ENCODE measurements around the gene COL23A1. TPM values are rescaled to one million over a fixed set of nuclear protein-coding genes. Genes with fewer than 3 reads are reported as not detected.

The COL23A1 gene
- total RNA-seq, 1 experiment from 2014 or later, result 0.18 TPM

DNA sequence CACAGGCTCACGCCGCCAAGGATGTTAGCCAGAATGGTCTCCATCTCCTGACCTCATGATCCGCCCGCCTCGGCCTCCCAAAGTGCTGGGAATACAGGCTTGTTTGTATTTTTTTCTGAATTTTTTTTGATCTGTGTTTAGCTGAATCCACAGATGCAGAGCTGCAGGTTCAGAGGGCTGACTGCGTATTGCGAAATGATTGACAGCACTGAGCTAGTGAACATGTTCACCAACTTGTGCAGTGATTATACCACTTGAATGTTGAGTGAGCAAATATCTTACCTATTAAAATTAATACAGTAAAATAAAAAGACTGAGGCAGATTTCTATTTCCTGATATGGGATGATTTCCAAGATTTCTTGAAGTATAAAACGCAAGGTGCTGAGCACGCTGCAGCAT, 234.5 kb downstream of the COL23A1 start:
- CTCF ChIA-PET, result no interaction called here
- Histone ChIP-seq H3K4me1 (no peaks in the 10 kb centered on the region), H3K27me3 (replicated peaks; ENCODE audit: control insufficient read depth, insufficient read depth, low read length) (no peaks in the 10 kb centered on the region), H3K9me3 (no peaks in the 10 kb centered on the region), H3K4me3 (ENCODE audit: low read depth, low read length) (no peak overlapping the region), H3K36me3 (ENCODE audit: control insufficient read depth, insufficient read depth, low read length) (no peaks in the 10 kb centered on the region)
- H3K9me3 Mint-ChIP-seq (ENCODE audit: unreplicated experiment), result peaks cover 15% of the 10 kb centered on the region
- TF ChIP-seq, protein P1, sequence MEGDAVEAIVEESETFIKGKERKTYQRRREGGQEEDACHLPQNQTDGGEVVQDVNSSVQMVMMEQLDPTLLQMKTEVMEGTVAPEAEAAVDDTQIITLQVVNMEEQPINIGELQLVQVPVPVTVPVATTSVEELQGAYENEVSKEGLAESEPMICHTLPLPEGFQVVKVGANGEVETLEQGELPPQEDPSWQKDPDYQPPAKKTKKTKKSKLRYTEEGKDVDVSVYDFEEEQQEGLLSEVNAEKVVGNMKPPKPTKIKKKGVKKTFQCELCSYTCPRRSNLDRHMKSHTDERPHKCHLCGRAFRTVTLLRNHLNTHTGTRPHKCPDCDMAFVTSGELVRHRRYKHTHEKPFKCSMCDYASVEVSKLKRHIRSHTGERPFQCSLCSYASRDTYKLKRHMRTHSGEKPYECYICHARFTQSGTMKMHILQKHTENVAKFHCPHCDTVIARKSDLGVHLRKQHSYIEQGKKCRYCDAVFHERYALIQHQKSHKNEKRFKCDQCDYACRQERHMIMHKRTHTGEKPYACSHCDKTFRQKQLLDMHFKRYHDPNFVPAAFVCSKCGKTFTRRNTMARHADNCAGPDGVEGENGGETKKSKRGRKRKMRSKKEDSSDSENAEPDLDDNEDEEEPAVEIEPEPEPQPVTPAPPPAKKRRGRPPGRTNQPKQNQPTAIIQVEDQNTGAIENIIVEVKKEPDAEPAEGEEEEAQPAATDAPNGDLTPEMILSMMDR (IDR thresholded peaks at IDR 0.05; ENCODE audit: insufficient read depth in 1 of 2, low read depth in 1 of 2, low read length in 1 of 2, severe bottlenecking in 1 of 2, unreplicated experiment in 1 of 2), result no peak
- intact Hi-C loops (cut with micrococcal nuclease; ENCODE audit: unreplicated experiment), result no loop called here
- H3K36me3 Mint-ChIP-seq (ENCODE audit: insufficient read depth, unreplicated experiment), result no peaks in the 10 kb centered on the region
- no TSS peak for BruUV-seq (replicated peaks)
- POLR2A ChIA-PET, result no interaction called here
- H3K27me3 Mint-ChIP-seq (ENCODE audit: insufficient read depth, unreplicated experiment), result peaks cover 10% of the 10 kb centered on the region
- H3K4me1 Mint-ChIP-seq (ENCODE audit: low read depth, unreplicated experiment), result peaks cover 22% of the 10 kb centered on the region
- no peak for DNase-seq
- H3K4me3 Mint-ChIP-seq (ENCODE audit: unreplicated experiment), result no peak overlapping the region
- no peak overlapping the region for H3K27ac Mint-ChIP-seq (ENCODE audit: unreplicated experiment)

DNA sequence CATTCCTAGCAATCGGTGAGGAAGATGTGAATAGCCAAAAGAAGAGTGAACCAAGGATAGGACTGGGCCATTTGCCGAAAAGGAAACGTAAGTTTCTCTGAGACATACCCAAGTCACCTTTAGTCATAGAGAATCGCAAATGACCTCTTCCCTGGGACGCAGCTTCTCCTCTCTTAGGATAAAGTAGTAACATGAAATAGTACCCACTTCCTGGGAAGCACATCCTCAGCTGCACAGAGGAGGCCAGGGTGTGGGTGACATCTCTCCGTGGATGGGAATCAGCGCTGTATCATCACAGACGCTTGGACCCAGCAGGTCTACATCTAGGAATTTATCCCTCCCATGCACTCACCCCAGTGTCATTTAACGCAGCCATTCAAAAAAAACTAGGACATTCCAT, 236.7 kb downstream of the COL23A1 start:
- no peaks in the 10 kb centered on the region for H3K27me3 ChIP-seq (replicated peaks; ENCODE audit: control insufficient read depth, insufficient read depth, low read length)
- no peaks in the 10 kb centered on the region for H3K36me3 Mint-ChIP-seq (ENCODE audit: insufficient read depth, unreplicated experiment)
- TF ChIP-seq, protein P1 (IDR thresholded peaks at IDR 0.05; ENCODE audit: insufficient read depth in 1 of 2, low read depth in 1 of 2, low read length in 1 of 2, severe bottlenecking in 1 of 2, unreplicated experiment in 1 of 2), result no peak
- H3K4me1 ChIP-seq, result no peaks in the 10 kb centered on the region
- peaks cover 11% of the 10 kb centered on the region for H3K9me3 Mint-ChIP-seq (ENCODE audit: unreplicated experiment)
- ChIA-PET CTCF (no interaction called here), POLR2A (no interaction called here)
- no peak for DNase-seq
- H3K27me3 Mint-ChIP-seq (ENCODE audit: insufficient read depth, unreplicated experiment), result peaks cover 8% of the 10 kb centered on the region
- no TSS peak for BruUV-seq (replicated peaks)
- H3K27ac Mint-ChIP-seq (ENCODE audit: unreplicated experiment), result no peak overlapping the region
- peaks cover 22% of the 10 kb centered on the region for H3K4me1 Mint-ChIP-seq (ENCODE audit: low read depth, unreplicated experiment)
- intact Hi-C loops (cut with micrococcal nuclease; ENCODE audit: unreplicated experiment), result no loop called here
- H3K36me3 ChIP-seq (ENCODE audit: control insufficient read depth, insufficient read depth, low read length), result no peaks in the 10 kb centered on the region
- no peak overlapping the region for H3K4me3 ChIP-seq (ENCODE audit: low read depth, low read length)
- no peak overlapping the region for H3K4me3 Mint-ChIP-seq (ENCODE audit: unreplicated experiment)
- no peaks in the 10 kb centered on the region for H3K9me3 ChIP-seq

DNA sequence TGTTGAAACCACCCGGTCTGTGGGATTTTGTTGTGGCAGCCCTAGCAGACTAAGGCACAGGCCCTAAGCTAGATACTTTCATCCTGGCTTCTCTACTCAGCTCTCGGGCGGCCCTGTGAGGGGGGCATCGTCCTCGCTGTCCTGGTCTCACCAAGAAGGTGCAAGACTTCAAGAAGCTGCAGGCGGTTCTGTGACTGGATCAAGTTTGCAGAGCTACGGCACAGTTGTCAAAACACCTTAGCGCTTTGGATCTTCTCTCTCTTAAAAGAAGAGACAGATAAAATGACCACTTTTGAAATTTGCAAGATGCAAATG, 238.2 kb downstream of the COL23A1 start:
- DNase-seq, result no peak
- BruUV-seq (replicated peaks), result no TSS peak
- H3K27me3 Mint-ChIP-seq (ENCODE audit: insufficient read depth, unreplicated experiment), result peaks cover 8% of the 10 kb centered on the region
- TF ChIP-seq, protein P1 (IDR thresholded peaks at IDR 0.05; ENCODE audit: insufficient read depth in 1 of 2, low read depth in 1 of 2, low read length in 1 of 2, severe bottlenecking in 1 of 2, unreplicated experiment in 1 of 2), result no peak
- peaks cover 10% of the 10 kb centered on the region for H3K4me1 Mint-ChIP-seq (ENCODE audit: low read depth, unreplicated experiment)
- H3K4me3 Mint-ChIP-seq (ENCODE audit: unreplicated experiment), result no peak overlapping the region
- POLR2A ChIA-PET, result no interaction called here
- no peak overlapping the region for H3K27ac Mint-ChIP-seq (ENCODE audit: unreplicated experiment)
- no peak overlapping the region for H3K4me3 ChIP-seq (ENCODE audit: low read depth, low read length)
- no peaks in the 10 kb centered on the region for H3K36me3 ChIP-seq (ENCODE audit: control insufficient read depth, insufficient read depth, low read length)
- intact Hi-C loops (cut with micrococcal nuclease; ENCODE audit: unreplicated experiment), result no loop called here
- H3K9me3 ChIP-seq, result no peaks in the 10 kb centered on the region
- H3K4me1 ChIP-seq, result no peaks in the 10 kb centered on the region
- H3K27me3 ChIP-seq (replicated peaks; ENCODE audit: control insufficient read depth, insufficient read depth, low read length), result no peaks in the 10 kb centered on the region
- H3K36me3 Mint-ChIP-seq (ENCODE audit: insufficient read depth, unreplicated experiment), result no peaks in the 10 kb centered on the region
- CTCF ChIA-PET, result no interaction called here
- no peaks in the 10 kb centered on the region for H3K9me3 Mint-ChIP-seq (ENCODE audit: unreplicated experiment)

Measured in Caco-2 (cell line).